ENCODE results near the gene SKIDA1.

SKIDA1 gene

GRCh38 chr10:21501731-21502347 lies 23.6 kb downstream of the SKIDA1 start:
- Histone ChIP-seq H4K20me1 (ENCODE audit: insufficient read depth, low read length) (no peaks in the 10 kb centered on the region), H3K27ac (ENCODE audit: low read depth, low read length, poor library complexity, severe bottlenecking) (no peak overlapping the region), H3K27me3 (ENCODE audit: insufficient read depth, low read length) (peaks cover 4% of the 10 kb centered on the region; the same call in 1 of the 2 replicates), H3K4me2 (ENCODE audit: low read length) (no peak overlapping the region), H2AFZ (ENCODE audit: low read length) (no peak overlapping the region), H3K4me1 (ENCODE audit: insufficient read depth, low read length, severe bottlenecking) (peaks cover 5% of the 10 kb centered on the region), H3F3A (ENCODE audit: insufficient read depth, low read length) (peaks cover 3% of the 10 kb centered on the region; the same call in 1 of the 2 replicates), H3K79me2 (ENCODE audit: insufficient read depth, low read length) (no peaks in the 10 kb centered on the region), H3K9me2 (ENCODE audit: low read depth, low read length) (no peaks in the 10 kb centered on the region), H3K9ac (ENCODE audit: low read length) (no peak overlapping the region), H3K4me3 (ENCODE audit: low read depth, low read length, poor library complexity, severe bottlenecking) (no peak overlapping the region), H3K9me3 (ENCODE audit: low read length) (no peaks in the 10 kb centered on the region), H3K36me3 (ENCODE audit: insufficient read depth, low read length) (no peaks in the 10 kb centered on the region)
- TF ChIP-seq CTCF (IDR thresholded peaks at IDR 0.05; ENCODE audit: low read length) (no peak), EZH2 (IDR thresholded peaks at IDR 0.05; ENCODE audit: borderline replicate concordance, low read length) (no peak)

GRCh38 chr10:21501091-21501490 lies 24.4 kb downstream of the SKIDA1 start:
- no peak for TF ChIP-seq CTCF (IDR thresholded peaks at IDR 0.05; ENCODE audit: low read length)
- TF ChIP-seq EZH2 (IDR thresholded peaks at IDR 0.05; ENCODE audit: borderline replicate concordance, low read length): no peak
- Histone ChIP-seq H3K79me2 (ENCODE audit: insufficient read depth, low read length) (no peaks in the 10 kb centered on the region), H3K9me2 (ENCODE audit: low read depth, low read length) (no peaks in the 10 kb centered on the region), H4K20me1 (ENCODE audit: insufficient read depth, low read length) (no peaks in the 10 kb centered on the region), H3K27ac (ENCODE audit: low read depth, low read length, poor library complexity, severe bottlenecking) (no peak overlapping the region), H3K27me3 (ENCODE audit: insufficient read depth, low read length) (no peaks in the 10 kb centered on the region; the same call in 1 of the 2 replicates), H3K4me3 (ENCODE audit: low read depth, low read length, poor library complexity, severe bottlenecking) (no peak overlapping the region), H3K9me3 (ENCODE audit: low read length) (no peaks in the 10 kb centered on the region), H3K36me3 (ENCODE audit: insufficient read depth, low read length) (no peaks in the 10 kb centered on the region), H3K9ac (ENCODE audit: low read length) (no peak overlapping the region), H3K4me2 (ENCODE audit: low read length) (no peak overlapping the region), H2AFZ (ENCODE audit: low read length) (no peak overlapping the region), H3F3A (ENCODE audit: insufficient read depth, low read length) (peaks cover 3% of the 10 kb centered on the region; the same call in 1 of the 2 replicates), H3K4me1 (ENCODE audit: insufficient read depth, low read length, severe bottlenecking) (peaks cover 8% of the 10 kb centered on the region)

GRCh38 chr10:21500578-21500910 lies 24.9 kb downstream of the SKIDA1 start:
- H3F3A ChIP-seq (ENCODE audit: insufficient read depth, low read length): peaks cover 3% of the 10 kb centered on the region; the same call in 1 of the 2 replicates
- H3K4me2 ChIP-seq (ENCODE audit: low read length): no peak overlapping the region
- TF ChIP-seq EZH2 (IDR thresholded peaks at IDR 0.05; ENCODE audit: borderline replicate concordance, low read length) (no peak), CTCF (IDR thresholded peaks at IDR 0.05; ENCODE audit: low read length) (no peak)
- H3K27ac ChIP-seq (ENCODE audit: low read depth, low read length, poor library complexity, severe bottlenecking): no peak overlapping the region
- no peak overlapping the region for H3K4me3 ChIP-seq (ENCODE audit: low read depth, low read length, poor library complexity, severe bottlenecking)
- H4K20me1 ChIP-seq (ENCODE audit: insufficient read depth, low read length): no peaks in the 10 kb centered on the region
- no peaks in the 10 kb centered on the region for H3K9me2 ChIP-seq (ENCODE audit: low read depth, low read length)
- no peak overlapping the region for H2AFZ ChIP-seq (ENCODE audit: low read length)
- no peaks in the 10 kb centered on the region; the same call in 1 of the 2 replicates for H3K27me3 ChIP-seq (ENCODE audit: insufficient read depth, low read length)
- no peaks in the 10 kb centered on the region for H3K79me2 ChIP-seq (ENCODE audit: insufficient read depth, low read length)
- no peak overlapping the region for H3K9ac ChIP-seq (ENCODE audit: low read length)
- H3K9me3 ChIP-seq (ENCODE audit: low read length): no peaks in the 10 kb centered on the region
- H3K4me1 ChIP-seq (ENCODE audit: insufficient read depth, low read length, severe bottlenecking): peaks cover 8% of the 10 kb centered on the region
- H3K36me3 ChIP-seq (ENCODE audit: insufficient read depth, low read length): no peaks in the 10 kb centered on the region
